Esophagus muscularis mucosa (tissue), 4 donors: ENCODE data around the gene THSD4. TPM values are rescaled to one million over a fixed set of nuclear protein-coding genes. Genes with fewer than 3 reads are reported as not detected.

Experiments used
- DNase-seq: peaks from one replicate; pipeline ENCODE4 v3.0.0-alpha.2; 2017; ENCODE audit errors: extremely low spot score
- H3K27ac ChIP-seq, 4 donors: fragments of 200-600 bp; sonication (generic); replicated peaks in 1 of 4; 1 replicate in 3 of 4; 2 replicates in 1 of 4; pipeline ENCODE4 v1.5.1; 2016 to 2019; ENCODE audit warnings: mild to moderate bottlenecking in 1 of 4
- H3K27me3 ChIP-seq, 4 donors: fragments of 200-600 bp; sonication (generic); one replicate each; pipeline versions ENCODE4 v1.5.1 to v1.6.0; 2016 to 2019
- H3K36me3 ChIP-seq, 4 donors: fragments of 200-600 bp; sonication (generic); one replicate each; pipeline ENCODE4 v1.5.1; 2016 to 2019
- H3K4me1 ChIP-seq, 4 donors: fragments of 200-600 bp; sonication (generic); one replicate each; pipeline ENCODE4 v1.5.1; 2016 to 2019
- H3K4me3 ChIP-seq, 4 donors: fragments of 200-600 bp; sonication (generic); 1 replicate in 2 of 4; 2 replicates in 2 of 4; pipeline ENCODE4 v1.5.1; 2016 to 2019; ENCODE audit warnings: mild to moderate bottlenecking in 4 of 4, moderate library complexity in 1 of 4
- H3K9me3 ChIP-seq, 4 donors: fragments of 200-600 bp; sonication (generic); 1 replicate in 3 of 4; 2 replicates in 1 of 4; pipeline ENCODE4 v1.5.1; 2016 to 2019
- EP300 ChIP-seq: sonication (generic); formaldehyde crosslinking; IDR thresholded peaks from one replicate; pipeline ENCODE4 v1.6.1; 2017; ENCODE audit warnings: antibody characterized with exemption
- POLR2A ChIP-seq: fragments of 450-650 bp; IDR thresholded peaks from one replicate; pipeline ENCODE4 v1.6.1; 2017; ENCODE audit warnings: antibody characterized with exemption, moderate library complexity, mild to moderate bottlenecking, low read depth
- POLR2AphosphoS5 ChIP-seq, 2 donors: sonication (generic); formaldehyde crosslinking; IDR thresholded peaks; one replicate each; pipeline ENCODE4 v1.6.1; 2017; ENCODE audit warnings: antibody characterized with exemption in 2 of 2
- WGBS: methylation state at CpG from one replicate; pipeline ENCODE4 v1.1.5; 2018; 5-methylcytosine and 5-hydroxymethylcytosine counted together
- intact Hi-C: fragments of 100-400 bp; cut with DNase I; formaldehyde crosslinking; loops from one replicate; pipeline ENCODE4 v1.15.1; 2023
- total RNA-seq, 4 donors: library from RNA; depleted of rRNA; stranded (reverse); fragments of >200 nt; gene quantifications; one replicate each; pipeline versions ENCODE4 v1.1.0 to v1.2.1, GENCODE V29; 2016
- TF ChIP-seq, protein P1 (sequence below), 3 experiments: fragments of 200-600 bp in 2 of 3; fragments of 450-650 bp in 1 of 3; sonication (generic) in 2 of 3; IDR thresholded peaks; one replicate each; pipeline ENCODE4 v1.5.1; 2017 to 2019; ENCODE audit warnings: antibody characterized with exemption in 3 of 3, mild to moderate bottlenecking in 2 of 3, moderate library complexity in 1 of 3

THSD4 gene
- total RNA-seq, 4 donors from 2014 or later: 3.2 to 6.6 (median 5.6) TPM

DNA sequence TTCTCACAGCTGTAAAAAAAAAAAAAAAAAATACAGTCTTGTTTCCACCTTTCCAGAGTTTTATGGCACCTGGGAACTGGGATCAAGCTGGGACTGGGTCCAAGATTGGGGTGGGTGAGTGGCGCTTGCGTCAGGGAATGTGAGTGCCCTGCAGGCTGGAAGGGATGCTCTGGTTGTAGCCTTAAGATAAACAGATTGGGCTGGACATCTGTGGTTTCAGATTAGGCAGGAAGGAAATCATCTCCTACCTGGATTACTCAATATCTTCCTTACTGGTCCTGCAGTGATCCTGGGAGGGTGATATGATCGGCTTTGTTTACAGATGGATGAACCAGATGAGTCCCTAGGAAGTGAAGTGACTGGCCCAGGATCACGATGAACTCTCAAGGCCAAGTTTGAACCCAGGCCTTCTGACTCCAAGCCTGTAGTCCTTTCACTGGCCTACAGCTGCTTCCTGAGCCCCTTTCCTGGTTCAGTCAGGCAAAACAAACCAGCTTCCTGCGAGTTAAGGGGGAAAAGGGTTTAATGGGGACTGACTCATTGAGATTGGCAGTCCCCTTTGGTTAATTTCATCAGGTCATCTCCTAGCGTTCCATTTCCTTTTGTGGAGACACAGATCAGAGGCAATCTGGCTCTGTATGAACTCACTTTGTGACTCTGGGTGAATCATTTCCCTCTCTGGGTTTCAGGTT lies 179.8 kb downstream of the THSD4 start:
- H3K4me3 ChIP-seq: no peak overlapping the region
- no peak for DNase-seq
- intact Hi-C loops: no loop called here
- peaks cover 9 to 19% (median 14%) of the 10 kb centered on the region in 4 donors for H3K4me1 ChIP-seq
- H3K27me3 ChIP-seq: no peaks in the 10 kb centered on the region
- TF ChIP-seq POLR2A (no peak), EP300 (no peak), POLR2AphosphoS5 (IDR thresholded peaks at IDR 0.05) (peak; percentile 24 to 30)
- TF ChIP-seq, protein P1, sequence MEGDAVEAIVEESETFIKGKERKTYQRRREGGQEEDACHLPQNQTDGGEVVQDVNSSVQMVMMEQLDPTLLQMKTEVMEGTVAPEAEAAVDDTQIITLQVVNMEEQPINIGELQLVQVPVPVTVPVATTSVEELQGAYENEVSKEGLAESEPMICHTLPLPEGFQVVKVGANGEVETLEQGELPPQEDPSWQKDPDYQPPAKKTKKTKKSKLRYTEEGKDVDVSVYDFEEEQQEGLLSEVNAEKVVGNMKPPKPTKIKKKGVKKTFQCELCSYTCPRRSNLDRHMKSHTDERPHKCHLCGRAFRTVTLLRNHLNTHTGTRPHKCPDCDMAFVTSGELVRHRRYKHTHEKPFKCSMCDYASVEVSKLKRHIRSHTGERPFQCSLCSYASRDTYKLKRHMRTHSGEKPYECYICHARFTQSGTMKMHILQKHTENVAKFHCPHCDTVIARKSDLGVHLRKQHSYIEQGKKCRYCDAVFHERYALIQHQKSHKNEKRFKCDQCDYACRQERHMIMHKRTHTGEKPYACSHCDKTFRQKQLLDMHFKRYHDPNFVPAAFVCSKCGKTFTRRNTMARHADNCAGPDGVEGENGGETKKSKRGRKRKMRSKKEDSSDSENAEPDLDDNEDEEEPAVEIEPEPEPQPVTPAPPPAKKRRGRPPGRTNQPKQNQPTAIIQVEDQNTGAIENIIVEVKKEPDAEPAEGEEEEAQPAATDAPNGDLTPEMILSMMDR (IDR thresholded peaks at IDR 0.05): no peak
- peak overlapping the region in 1 of 4 donors; percentile 5 for H3K27ac ChIP-seq
- no peaks in the 10 kb centered on the region for H3K9me3 ChIP-seq
- WGBS: 57% methylated on average over 6 of the region's 6 CpGs
- no peaks in the 10 kb centered on the region for H3K36me3 ChIP-seq

DNA sequence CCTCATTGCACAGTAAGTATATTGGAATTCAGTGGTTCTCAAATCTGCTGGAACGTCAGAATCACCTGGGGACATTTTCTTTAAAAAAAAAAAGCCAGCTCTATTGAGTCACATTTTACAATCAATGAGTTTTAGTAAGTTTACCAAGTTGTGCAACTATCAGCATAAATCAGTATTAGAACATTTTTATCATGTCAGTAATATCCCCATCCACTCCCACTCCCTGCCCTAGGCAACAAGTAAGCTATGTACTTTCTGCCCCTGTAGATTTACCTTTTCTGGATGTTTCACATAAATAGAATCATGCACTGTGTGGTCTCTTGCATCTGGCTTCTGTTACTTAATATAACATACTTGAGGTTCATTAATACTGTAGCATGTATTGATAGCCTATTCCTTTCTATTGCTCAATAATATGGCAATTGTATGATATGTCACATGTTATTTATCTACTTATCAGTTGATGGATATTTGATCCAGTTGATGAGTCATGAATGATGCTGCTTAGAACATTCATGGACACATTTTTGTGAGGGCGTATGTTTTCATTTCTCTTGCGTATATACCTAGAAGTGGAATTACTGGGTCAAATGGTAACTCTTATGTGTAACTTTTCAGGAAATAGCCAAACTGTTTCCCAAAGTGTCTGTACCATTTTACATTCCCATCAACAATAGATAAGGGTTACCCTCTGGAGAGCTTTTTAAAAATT lies 180.5 kb downstream of the THSD4 start:
- Histone ChIP-seq H3K4me3 (no peak overlapping the region), H3K4me1 (peaks cover 12 to 19% (median 14%) of the 10 kb centered on the region in 4 donors), H3K36me3 (no peaks in the 10 kb centered on the region), H3K9me3 (no peaks in the 10 kb centered on the region), H3K27me3 (no peaks in the 10 kb centered on the region), H3K27ac (no peak overlapping the region)
- WGBS: 44% methylated on average over 3 of the region's 3 CpGs
- DNase-seq: no peak
- intact Hi-C loops: no loop called here
- TF ChIP-seq EP300: no peak
- TF ChIP-seq POLR2A: no peak
- TF ChIP-seq POLR2AphosphoS5 (IDR thresholded peaks at IDR 0.05): no peak
- TF ChIP-seq, protein P1 (IDR thresholded peaks at IDR 0.05): no peak

DNA sequence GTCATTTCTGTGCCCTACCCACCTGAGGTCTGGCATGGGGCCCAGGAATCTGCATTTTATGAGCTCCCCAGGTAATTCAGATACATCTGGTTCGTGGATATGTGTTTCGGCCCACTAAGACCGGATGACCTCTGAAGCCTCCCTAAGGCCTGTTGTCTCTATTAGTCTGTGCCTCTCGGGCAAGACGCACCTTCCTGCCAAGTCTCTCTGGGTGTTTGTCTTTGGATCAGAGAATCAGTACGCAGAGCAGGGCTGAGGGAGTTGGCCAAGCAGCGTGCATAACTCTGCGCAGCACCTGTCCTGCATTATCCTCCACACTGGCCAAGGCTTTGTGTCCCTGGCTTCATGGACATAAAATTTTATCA lies 181.0 kb downstream of the THSD4 start:
- no peak for DNase-seq
- H3K4me1 ChIP-seq: peaks cover 13 to 19% (median 14%) of the 10 kb centered on the region in 4 donors
- H3K36me3 ChIP-seq: no peaks in the 10 kb centered on the region
- no peak overlapping the region for H3K27ac ChIP-seq
- TF ChIP-seq, protein P1 (IDR thresholded peaks at IDR 0.05): no peak
- TF ChIP-seq POLR2A (no peak), EP300 (no peak), POLR2AphosphoS5 (IDR thresholded peaks at IDR 0.05) (no peak)
- no peaks in the 10 kb centered on the region for H3K27me3 ChIP-seq
- no peaks in the 10 kb centered on the region for H3K9me3 ChIP-seq
- intact Hi-C loops: no loop called here
- 65% methylated on average over 8 of the region's 8 CpGs for WGBS
- no peak overlapping the region for H3K4me3 ChIP-seq

DNA sequence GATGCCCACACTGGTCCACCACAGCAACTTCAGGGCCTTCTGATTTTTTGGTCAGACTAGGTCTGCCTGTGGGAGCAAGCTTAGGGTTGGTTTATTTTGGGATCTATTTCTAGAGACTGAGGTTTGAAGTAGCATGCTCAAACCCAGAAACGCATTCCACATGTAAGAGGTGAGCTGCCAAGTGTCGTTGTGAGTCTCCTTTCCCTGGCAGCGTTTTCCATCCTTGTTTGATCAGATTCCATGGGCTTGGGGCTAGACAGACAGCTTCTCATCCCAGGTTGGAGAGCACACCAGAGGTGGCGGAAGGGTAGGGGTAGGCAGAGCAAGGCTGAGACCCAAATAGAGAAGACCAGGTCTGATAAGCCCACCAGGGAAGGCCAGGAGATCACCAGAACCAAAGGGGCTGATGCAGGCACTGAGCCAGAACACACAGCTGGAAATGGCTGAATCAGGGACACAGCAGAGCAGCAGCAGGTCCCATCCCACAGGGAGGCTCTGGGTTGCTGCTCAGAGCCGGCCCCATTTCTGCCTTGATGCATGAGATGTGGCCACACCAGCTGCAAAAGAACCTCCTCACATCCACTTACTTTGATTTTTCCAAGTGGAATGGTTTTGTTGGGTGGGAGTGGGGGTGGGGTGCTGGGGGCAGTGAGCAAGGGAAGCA lies 186.8 kb downstream of the THSD4 start:
- intact Hi-C loops: no loop called here
- Histone ChIP-seq H3K36me3 (no peaks in the 10 kb centered on the region), H3K9me3 (no peaks in the 10 kb centered on the region), H3K4me1 (peaks cover 22 to 32% (median 27%) of the 10 kb centered on the region in 4 donors), H3K27me3 (no peaks in the 10 kb centered on the region), H3K27ac (peak overlapping the region; percentile 7 to 70 (median 17)), H3K4me3 (no peak overlapping the region)
- 71% methylated on average over 5 of the region's 5 CpGs for WGBS
- TF ChIP-seq EP300 (no peak), POLR2A (no peak), POLR2AphosphoS5 (IDR thresholded peaks at IDR 0.05) (no peak)
- TF ChIP-seq, protein P1 (IDR thresholded peaks at IDR 0.05): no peak
- DNase-seq: peak; percentile 82
